Measurements from ENCODE around the gene NCBP3.

- no peak for TF ChIP-seq EZH2 (optimal IDR thresholded peaks at IDR 0.05; ENCODE audit: low read depth, low read length)
- no peak for TF ChIP-seq CTCF (IDR thresholded peaks at IDR 0.05; ENCODE audit: low read length)
Observed at GRCh38 chr17:3799181-3799945, 46.7 kb downstream of the NCBP3 start.

All from MM.1S (cell line).